ENCODE measurements around the gene KLHL3.

KLHL3 gene

DNA sequence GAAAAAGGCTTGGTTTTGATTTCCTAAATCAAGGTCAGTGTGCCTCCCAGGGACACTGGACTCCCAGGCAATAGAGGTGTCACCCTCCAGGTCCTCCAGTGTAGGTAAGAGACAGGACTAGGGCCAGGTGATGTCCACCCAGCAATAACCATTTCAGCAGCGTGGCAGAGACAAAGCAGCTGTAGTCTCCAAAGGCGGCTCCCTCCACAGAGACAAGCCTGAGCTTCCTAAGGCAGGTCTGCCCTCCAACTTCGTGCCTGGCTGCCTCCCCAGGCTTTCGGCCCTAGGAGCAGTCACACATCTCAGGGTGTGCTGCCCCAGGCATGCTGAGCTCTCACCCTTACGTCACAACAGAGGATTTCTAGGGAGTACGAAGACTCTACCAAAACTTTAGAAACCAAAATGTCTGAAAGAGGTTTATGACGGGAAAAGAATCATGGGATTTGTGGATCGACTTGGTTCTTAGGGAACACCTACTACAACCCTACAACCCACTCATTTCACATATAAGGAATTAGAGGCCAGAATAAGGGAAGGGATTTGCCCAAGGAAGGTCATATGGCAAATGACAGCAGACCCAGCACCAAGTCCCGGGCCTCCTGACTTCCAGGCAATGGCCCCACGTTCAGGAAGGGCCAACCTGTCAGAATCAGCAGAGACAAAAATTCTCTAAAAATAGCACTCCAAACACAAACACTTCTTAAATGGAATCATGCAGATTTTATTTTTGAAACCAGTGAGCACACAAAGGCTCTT lies 105.5 kb downstream of the KLHL3 start:
- no peak for DNase-seq

DNA sequence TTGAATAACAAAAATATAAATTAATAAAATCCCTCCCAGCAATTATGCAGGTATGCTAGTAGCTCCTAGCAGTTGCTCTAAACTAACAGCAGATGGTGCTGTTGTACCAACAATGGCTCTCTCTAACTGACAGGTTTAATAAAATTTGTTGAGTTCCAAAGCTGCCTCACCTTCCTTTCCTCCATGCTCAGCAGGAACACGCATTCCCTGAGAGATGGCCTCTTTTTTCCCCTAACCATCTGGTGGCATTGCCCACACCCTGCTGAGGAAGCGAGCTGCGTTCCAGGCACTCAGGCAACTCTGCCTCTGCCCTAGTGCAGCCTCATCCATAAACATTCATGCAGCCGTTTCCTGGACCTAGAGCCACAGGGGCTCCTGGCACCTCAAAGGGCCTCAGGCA lies 106.2 kb downstream of the KLHL3 start:
- peak; percentile 63 for DNase-seq

DNA sequence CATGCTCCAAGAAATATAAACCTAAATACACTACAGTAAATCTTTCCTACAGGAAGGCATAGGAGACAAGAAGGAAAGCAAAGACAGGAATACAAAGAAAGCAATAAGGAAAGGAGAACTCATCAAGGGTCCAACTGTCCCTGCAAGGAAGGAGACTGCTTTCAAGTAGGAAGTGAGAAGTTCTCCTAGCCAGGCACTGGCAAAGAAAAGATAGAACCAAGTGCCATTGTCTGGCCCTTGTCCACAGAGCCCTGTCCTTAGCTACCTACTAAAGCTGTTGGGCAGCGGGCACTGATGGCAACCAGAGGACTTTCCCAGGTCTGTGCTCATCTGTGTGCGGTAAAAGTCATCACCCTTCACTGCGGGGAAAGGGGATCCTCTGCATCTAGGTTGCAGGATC lies 108.2 kb downstream of the KLHL3 start:
- no peak for DNase-seq

DNA sequence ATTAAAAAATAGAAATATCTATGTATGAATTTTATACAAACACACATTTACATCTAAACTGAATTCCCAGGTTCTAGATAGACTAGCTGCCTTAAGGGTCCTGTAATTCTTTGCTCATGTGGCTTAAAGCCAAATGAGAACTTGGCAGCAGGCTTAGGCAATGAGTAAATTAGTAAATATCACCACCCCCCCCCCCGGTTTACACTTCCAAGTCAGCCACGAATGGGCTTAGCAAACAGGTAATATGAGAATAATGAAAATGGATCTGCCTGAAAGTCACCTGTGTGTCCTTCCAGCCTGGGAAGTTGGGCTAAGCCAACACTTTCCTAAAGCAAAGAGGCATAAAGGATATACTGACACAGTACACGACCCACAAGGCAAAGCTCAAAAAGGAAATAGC lies 108.6 kb downstream of the KLHL3 start:
- DNase-seq, result no peak

DNA sequence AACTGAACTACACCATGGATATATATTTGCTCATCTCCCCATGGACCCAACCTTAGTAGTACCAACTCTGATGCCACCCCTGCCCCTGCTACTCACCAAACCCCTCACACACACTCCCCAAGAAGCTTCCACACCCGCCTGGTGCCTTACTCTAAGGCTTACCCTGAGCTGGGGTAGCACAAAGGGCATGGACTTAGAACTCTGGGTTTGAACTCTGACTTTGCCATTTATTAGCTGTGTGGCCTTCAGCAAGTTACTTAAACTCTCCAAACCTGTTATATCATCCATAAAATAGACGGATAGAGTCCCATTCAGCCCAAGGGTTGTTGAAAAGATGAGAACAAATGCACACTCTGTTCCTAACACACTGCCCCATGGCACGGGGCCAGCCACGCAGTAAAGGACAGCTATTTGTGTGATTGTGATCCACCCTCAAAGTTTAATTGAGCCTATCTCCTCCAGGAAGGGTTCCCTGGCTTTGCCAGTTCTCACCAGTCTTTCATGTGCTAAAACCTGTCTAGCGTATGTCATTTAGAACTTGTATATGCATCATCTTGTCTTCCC lies 111.0 kb downstream of the KLHL3 start:
- DNase-seq, result no peak

DNA sequence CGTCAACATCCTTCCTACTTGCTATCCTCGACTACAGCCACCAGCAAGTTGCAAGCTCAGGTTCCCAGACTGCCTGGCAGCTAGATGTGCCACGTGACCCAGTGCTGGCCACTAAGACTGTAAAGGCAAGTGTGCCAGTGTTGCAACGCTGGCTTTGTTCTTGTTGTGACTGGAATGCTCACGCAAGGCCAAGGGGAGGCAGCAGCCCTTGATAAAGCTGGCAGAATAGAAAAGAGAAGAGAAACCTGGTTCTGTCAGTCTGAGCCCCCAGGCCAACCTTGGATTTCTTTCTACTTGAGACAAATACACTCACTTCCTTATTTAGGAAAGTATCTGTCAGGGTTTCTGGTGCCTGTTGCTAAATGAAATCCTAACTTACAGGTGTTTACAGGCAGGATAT lies 113.0 kb downstream of the KLHL3 start:
- peak; percentile 40 for DNase-seq

DNA sequence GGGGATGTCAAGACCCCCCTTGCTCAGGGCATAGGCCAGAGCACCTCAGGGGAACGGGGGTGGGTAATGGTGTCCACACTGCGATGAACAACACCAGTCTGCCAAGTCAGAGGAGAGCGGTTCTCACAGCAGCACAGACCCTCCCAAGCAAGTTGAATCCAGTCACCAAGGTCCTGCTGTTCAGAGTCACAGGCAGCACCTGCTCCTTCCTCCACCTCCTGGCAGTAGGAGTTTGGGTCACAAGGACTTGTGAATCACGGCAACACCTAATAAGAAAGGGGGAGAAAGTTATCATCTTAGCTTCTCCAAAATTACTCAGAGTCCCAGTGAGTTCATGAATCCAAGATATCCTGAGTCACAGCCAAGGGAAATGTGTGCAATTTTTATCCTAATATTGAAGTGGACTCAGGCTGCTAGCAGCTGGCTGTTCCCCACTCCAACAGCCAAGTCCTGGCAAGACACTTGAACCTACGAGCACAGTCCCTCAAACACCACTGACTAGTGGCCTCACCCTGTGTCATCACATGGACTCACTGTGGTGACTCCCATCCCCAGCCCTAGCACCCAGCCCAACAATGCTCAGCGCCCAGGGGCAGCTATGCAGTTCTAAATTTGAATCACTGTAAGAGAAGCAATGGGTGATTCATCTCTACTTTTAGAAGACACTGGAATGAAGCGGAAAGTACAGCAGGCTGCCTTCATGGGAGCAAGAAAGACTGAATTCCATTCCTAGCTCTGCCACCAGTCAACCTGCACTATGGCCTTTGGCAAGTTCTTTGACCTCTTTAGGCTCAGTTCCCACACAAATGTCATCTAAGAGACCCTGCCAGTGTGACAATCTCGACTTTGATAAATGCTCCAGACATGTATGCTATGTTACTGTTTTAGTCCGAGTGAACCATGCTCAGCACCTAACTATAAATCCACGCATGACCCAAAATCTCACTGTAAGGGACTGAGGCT lies 113.7 kb downstream of the KLHL3 start:
- peak; percentile 30 for DNase-seq

DNA sequence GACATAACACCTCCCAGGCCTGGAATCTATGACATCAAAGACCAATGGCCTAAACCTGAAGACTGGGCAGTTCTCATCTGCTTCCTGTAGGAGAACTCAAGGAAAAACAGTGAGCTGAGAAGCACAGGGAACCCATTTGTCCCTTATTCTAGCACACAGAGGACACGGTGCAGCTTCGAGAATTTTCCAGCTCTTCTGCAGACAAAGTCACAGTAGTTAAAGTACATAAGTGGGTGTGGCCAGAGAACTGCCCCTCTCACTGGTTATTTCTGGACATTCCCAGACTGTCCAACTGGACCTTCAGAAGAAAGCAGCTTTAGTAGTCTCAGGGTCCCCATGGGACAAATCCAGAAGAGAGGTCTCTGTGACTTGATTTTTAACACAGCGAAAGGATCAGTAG lies 114.6 kb downstream of the KLHL3 start:
- DNase-seq, result no peak

DNA sequence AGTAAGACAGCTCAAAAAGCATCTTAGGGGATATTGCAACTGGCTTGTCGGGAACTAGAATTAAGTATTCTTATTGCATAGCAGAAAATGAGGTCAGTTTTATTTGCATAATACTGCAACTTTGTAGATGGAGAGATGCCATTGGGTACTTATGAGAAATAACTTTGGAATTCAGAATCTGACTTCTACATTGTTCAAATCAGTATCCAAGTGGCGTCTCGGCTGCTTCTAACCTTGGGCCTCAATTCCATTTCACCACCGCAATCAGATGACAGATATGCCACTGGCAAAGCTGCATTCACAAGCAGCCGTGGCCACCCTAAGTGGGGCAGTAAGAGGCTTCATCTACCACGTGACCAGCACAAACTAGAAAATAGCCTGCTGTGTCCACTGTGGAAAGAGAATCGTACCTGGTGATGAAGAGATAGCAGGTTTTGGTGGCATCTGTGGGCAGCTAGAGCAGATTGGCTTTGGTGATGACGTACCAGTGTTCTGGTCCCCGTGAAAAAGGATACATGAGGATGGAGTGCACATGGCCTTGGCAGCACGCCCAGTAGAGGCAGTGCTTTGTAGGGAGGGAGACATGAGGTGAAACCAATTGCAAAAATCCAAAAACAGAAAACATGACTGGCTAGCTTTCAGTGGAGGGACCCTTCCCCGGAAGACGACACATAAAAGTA lies 116.6 kb downstream of the KLHL3 start:
- DNase-seq, result no peak

DNA sequence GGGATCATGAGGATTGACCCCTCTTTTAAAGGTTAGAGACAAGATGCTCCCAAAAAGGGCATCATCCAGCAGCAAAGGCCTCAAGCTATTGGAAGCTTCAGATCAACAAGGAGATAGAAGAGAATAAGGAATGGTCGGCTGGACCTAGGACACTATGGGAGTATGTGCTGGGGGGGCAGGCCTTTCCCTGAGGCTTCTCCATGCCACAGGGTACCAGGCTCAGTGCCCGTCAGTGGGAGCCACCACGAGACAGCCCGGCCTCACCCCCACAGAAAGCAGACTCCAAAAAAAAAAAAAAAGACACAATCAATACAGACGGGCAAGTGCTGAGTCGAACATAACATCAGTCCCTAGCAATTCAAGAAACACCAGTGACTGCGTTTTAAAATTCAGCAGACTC lies 117.4 kb downstream of the KLHL3 start:
- DNase-seq, result no peak

DNA sequence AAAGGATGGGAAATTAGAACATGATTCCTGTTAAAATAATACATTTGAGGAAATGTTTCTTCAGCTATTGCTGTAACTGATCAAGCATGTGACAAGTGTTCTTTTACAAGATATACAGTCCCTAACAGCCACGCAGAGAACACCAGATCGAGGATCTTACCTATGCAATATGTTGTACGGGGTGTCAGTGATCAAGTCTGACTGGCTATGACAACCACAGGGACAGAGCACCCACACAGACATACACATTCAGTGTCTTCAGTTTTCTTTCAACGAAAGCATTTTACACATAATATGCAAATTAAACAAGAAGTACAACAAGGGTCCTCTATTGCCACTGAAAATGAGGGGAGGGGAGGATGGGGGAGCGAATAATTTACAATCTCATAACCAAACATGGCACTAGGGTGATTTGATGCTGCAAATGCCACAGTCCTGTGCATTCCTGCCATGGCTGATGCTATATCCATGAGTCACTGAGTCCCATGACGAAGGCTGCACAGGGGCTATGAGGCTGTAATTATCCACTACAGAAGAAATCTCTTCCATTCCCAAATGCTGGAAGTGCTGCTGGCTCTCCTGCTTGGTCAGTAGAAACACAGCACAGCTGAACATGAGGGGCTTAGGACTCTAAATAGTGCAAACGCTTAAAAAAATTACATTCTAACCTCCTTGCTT lies 118.2 kb downstream of the KLHL3 start:
- DNase-seq, result no peak

DNA sequence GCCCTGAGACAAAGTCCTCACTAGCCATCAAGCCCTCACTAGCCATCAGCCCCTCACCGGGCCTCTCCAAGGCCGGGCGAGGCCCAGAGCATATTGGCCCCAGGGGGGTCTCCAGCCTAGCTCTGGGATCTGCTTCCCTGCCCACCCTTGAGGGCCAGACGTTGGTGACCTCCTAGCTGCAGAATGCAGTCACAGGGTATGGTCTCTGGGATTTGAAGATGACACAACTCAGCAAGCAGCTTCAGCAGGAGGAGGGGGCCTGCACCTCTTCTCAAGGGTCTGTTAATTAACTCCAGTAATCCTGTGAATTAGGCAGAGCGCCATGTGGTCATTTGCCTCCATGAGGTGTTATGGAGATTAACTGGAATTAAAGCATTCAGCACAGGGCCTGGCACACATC lies 119.8 kb downstream of the KLHL3 start:
- peak; percentile 21 for DNase-seq

DNA sequence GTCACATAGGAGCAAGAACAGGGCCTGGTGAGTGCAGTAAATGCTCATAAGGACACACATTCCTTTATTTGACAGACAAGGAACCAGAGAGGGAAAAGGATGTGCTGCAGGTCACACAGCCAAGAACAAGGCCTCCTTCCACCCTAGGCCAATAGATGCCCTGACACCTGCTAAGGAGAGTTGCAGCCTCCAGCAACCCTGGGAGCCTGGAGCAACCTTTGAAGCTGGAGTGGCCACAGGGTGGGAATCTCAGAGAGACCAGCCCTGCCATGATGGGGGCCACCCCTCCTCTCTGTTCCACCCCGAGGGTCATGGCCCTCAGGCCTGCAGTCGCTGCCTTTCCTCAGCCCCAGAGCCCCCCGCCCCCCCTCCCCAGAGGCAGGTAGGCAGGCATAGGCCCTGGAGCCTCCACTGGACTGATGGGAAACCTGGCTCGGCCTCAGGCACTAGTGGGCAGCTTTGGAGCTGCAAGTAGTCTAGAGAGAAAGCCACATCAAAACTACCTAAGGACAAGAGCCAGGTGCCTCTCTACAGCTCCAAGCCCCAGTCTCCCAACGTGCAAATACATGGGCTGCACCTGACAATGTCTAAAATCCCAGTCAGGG lies 120.6 kb downstream of the KLHL3 start:
- DNase-seq, result peak; percentile 26

DNA sequence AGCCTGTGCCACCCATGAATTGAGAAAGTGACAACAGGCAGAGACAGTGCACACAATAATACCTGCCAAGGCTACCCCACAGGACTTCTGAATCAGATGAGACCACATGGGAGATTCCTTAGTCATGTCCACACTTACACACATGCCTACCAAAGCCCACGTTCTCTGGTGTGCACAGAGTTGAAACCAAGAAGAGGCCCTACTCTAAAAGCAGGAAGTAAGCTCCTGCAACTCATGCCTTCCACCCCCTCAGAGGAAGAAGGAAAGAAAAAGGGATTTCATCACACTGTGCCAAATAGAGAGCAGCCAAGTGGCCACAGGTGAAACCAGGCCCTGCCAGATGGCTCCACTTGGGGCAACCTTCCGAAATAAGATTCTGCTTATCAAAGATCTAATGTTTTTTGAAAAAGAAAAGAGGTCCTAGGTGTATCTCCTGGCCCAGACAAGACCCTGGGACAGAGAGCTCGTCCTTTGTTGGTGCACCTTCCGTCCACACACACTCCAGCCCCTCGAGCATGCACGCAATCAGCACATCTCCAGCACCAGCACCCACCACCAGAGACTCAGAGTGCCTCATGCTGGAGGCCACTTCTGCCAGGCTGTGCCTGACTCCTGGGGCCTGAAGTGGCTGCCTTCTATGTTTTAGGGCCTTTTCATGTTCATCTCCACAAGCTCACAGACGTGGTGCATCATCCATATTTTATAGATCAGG lies 122.2 kb downstream of the KLHL3 start:
- peak; percentile 40 for DNase-seq

DNA sequence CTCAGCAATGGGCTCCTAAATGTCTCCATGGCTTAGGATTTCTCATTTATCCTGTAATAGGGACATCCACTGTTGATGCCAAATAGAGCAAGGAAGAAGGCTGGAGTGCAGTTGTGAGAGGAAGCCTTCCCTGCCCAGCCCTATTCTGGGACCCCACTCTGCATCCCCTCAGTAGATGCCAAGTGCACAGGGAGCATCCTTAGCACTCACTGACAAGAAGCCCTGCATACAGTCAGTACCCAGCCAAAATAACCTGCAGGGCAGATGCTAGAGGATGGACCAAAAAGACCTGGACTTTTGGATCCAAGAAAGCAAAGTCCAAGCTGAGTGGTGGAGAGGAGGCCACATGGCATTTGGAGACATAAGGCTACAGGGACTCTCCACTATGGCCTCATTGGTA lies 123.3 kb downstream of the KLHL3 start:
- DNase-seq, result no peak

DNA sequence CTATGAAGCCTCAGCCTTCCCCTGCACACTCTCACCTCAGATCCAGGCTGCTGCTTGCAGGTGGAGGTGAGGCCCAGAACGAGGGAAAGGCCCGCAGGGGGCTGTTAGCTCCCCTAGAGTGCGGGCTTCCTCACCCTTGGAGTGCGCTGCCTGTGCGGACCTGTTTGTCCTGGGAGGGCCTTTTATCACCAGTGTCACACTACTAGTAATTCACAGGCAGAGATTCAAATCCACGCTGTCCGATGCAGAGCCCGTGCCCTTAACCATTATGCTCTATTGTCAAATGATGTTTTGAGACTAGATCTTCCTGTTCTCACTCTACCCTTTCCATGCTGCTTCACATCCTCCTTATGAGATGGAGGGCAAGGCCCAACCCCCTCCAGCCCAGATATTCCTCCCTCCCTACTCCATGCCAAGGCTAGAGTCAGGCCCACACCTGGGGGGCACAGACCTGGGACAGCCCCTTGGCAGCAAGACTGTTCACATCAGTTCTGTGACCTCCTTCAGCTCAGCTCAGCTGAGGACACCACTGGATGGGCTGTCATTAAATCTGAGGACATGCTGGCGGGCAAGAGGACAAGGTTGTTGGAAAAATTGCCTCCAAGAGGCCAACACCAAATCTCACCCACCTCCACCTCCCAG lies 124.0 kb downstream of the KLHL3 start:
- peak; percentile 30 for DNase-seq

DNA sequence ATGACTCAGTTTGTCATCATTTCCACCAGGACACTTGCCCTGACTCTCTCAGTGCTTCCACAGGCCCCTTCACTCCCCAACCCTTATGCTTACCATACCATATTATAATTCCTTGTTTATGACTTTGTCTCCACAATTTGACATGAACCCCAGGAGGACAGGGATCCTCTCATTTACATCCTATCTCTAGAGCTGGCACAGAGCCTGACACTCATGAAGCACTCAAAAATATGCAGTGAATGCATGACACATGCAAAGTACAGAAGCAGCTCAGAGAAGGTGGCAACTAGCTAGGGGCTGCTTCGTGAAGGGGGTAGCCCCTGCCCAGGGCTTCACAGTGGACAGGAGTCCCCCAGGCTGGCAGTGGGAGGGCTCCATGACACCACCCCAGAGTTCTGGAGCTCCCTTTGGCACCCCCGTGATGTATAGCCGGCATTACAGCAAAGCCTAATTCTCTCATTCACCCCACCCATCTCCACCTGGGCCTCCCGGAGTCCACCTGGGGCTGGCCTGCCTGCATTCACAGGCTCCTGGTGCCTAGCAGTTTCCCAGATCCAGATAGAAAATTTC lies 124.8 kb downstream of the KLHL3 start:
- DNase-seq, result peak; percentile 40

DNA sequence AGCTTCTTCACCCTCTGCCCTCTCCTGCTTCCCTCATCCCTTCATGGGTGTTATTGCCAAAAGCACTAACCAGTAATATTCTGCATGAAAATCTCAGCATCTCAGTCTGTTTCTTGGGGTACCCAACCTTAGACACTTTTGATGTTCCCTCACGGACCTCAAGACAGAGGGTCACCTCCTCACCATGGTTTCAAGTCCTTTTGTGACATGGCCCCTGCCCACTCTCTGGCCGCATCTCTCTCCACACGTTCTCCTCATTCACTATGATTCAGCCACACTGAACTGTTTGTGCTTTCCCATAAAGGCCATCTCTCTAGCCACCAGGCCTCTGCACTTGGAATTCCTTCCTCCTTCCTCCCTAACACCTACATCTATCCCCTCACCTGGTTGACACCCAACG lies 125.3 kb downstream of the KLHL3 start:
- DNase-seq, result no peak

DNA sequence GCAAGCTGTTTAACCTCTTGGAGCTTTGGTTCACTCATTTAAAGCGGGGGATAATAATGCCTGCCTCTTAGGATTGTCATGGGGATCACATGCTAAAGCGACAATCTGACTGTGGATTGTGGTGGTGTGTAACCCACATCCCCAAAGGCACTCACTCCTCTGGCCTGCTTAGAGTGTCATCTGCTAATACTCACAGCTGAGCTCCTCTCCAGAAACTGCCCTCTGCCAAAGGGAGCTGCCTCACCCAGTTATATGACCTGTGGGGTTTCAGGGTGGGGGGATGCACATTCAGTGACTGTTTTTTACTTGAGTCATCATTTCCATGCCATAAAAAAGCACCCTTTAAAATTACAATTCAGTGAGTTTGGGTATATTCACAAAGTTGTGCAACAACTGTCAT lies 126.8 kb downstream of the KLHL3 start:
- no peak for DNase-seq

DNA sequence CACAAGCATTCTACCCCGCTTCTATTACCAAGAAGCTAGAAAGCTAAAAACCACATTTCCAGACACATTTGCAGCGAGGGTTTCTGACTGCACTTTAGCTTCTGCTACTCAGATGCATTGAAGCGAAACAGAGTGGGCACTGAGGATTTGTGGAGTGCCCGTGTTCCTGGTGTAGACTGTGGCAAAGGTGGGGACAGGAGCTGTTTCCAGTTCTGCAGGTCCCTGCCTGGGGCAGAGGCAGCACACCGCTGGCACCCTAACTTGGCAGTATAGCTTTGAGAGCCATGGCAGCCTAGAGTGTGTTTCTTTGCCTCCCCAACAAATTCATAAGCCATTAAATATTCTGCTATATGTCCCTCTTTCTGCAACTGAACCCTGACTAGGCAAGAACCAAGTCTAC lies 128.1 kb downstream of the KLHL3 start:
- DNase-seq, result no peak

DNA sequence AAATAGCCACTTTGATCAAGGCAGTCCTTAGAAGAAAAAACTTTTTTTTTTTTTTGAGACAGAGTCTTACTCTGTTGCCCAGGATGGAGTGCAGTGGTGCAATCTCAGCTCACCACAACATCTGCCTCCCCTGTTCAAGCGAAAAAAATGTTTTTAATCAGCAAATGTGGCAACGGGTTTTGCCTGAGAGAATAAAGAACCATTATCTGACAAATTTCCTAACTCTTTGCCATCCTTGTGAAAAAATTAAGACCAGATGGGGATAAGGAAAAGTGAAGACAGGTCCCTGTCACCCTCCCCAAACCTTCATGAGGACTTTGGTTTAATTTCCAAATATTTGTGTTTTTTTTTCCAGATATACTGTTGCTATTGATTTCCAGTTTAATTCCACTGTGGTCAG lies 129.5 kb downstream of the KLHL3 start:
- no peak for DNase-seq
